Measurements from ENCODE around the gene DOCK11.

DNA sequence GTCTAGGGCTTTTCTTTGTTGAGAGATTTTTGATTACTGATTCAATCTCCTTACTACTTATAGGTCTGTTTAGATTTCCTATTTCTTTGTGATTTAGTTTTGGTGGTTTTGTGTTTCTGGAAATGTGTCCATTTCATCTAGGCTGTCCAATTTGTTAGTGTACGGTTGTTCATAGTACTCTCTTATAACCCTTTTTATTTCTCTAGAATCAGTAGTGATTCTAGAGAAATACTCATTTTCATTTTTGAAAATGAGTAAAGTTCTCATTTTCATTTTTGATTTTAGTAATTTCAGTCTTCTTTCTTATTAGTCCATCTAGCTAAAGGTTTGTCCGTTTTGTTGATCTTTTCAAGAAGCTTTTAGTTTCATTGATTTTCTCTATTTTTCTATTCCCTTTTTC lies 239.3 kb downstream of the DOCK11 start:
- TF ChIP-seq, protein P1, sequence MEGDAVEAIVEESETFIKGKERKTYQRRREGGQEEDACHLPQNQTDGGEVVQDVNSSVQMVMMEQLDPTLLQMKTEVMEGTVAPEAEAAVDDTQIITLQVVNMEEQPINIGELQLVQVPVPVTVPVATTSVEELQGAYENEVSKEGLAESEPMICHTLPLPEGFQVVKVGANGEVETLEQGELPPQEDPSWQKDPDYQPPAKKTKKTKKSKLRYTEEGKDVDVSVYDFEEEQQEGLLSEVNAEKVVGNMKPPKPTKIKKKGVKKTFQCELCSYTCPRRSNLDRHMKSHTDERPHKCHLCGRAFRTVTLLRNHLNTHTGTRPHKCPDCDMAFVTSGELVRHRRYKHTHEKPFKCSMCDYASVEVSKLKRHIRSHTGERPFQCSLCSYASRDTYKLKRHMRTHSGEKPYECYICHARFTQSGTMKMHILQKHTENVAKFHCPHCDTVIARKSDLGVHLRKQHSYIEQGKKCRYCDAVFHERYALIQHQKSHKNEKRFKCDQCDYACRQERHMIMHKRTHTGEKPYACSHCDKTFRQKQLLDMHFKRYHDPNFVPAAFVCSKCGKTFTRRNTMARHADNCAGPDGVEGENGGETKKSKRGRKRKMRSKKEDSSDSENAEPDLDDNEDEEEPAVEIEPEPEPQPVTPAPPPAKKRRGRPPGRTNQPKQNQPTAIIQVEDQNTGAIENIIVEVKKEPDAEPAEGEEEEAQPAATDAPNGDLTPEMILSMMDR (IDR thresholded peaks at IDR 0.05; ENCODE audit: poor library complexity): no peak
- TF ChIP-seq EZH2 (IDR thresholded peaks at IDR 0.05; ENCODE audit: borderline replicate concordance): no peak

Measured in hepatocyte (in vitro differentiated cells).